Measurements from ENCODE around the gene TECPR2. TPM values are rescaled to one million over a fixed set of nuclear protein-coding genes. Genes with fewer than 3 reads are reported as not detected.
A peak's percentile ranks its signal among the peaks of the same experiment; 100 is the strongest.

The TECPR2 gene
- total RNA-seq, 1 donor from 2014 or later = 21.4 TPM

DNA sequence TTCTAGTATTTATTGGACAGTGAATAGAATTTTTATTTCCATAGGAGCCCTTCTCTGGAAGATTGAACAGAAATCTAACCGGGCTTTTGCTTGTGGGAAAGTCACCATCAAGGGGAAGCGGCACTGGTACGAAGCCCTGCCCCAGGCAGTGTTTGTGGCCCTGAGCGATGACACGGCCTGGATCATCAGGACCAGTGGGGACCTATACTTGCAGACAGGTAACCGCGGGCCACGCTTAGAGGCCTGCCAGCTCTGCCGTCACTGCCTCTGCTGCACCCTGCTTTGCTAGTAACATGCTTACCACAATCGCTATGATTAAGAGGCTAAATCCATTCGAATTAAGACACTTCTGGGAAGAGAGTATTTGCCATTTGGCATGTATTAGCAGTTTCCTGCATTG, 77.7 kb downstream of the TECPR2 start:
- DNase-seq = no peak
- H3K4me3 ChIP-seq = no peak overlapping the region
- ATAC-seq = no peak
- no peaks in the 10 kb centered on the region for H3K27me3 ChIP-seq
- intact Hi-C loops (cut with DNase I) = no loop called here
- peaks cover 57% of the 10 kb centered on the region for H3K36me3 ChIP-seq
- H3K4me1 ChIP-seq = no peaks in the 10 kb centered on the region
- H3K27ac ChIP-seq = no peak overlapping the region
- no peaks in the 10 kb centered on the region for H3K9me3 ChIP-seq
- TF ChIP-seq, protein P1, sequence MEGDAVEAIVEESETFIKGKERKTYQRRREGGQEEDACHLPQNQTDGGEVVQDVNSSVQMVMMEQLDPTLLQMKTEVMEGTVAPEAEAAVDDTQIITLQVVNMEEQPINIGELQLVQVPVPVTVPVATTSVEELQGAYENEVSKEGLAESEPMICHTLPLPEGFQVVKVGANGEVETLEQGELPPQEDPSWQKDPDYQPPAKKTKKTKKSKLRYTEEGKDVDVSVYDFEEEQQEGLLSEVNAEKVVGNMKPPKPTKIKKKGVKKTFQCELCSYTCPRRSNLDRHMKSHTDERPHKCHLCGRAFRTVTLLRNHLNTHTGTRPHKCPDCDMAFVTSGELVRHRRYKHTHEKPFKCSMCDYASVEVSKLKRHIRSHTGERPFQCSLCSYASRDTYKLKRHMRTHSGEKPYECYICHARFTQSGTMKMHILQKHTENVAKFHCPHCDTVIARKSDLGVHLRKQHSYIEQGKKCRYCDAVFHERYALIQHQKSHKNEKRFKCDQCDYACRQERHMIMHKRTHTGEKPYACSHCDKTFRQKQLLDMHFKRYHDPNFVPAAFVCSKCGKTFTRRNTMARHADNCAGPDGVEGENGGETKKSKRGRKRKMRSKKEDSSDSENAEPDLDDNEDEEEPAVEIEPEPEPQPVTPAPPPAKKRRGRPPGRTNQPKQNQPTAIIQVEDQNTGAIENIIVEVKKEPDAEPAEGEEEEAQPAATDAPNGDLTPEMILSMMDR (IDR thresholded peaks at IDR 0.05) = no peak

DNA sequence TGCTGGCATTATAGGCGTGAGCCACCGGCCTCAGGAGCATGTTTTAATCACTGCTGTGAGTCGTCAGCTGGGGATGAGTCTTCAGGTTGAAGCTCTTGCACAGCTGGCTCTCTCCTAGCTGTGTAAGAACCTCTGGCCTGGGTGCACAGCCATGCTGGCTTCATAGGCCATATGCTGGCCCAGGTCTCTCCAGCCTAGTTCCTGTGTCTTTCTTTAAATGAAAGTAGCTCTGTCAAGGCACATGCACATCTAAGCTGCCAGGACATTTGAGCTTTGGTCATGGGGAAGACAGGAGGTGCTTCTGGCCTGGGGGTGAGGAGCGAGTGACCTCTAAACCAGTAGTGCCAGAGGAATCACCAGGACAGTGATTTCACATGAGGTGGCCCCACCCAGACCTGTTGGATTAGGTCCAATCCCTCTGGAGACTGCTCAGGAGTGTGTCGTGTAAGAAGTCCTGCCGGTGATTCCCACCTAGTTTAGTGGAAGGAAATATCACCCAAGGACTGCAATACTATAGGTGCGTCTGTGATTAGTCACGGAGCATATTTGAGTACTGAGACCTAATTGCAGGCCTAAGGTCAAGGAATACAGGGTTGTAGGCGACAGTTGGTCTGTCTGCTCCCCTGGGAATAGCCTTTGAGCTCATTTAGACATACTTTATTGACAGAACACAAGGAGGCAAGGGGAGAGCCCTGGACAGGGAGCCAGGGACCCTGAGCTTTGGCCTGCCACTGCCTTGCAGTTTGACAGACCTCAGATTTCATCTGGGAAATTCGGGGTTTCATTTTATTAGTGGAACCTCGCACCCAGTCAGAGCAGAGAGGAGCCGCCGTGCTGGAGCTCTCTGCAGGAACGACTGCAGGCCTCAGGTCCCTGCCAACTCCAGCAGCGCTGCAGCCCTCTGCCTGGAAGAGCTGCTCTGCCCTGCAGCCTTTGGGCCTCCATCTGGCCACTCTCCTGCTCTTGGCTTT, 79.8 kb downstream of the TECPR2 start:
- DNase-seq = no peak
- Histone ChIP-seq H3K27ac (no peak overlapping the region), H3K4me1 (no peaks in the 10 kb centered on the region), H3K9me3 (no peaks in the 10 kb centered on the region), H3K4me3 (no peak overlapping the region), H3K27me3 (no peaks in the 10 kb centered on the region), H3K36me3 (peaks cover 77% of the 10 kb centered on the region)
- no peak for ATAC-seq
- intact Hi-C loops (cut with DNase I) = no loop called here
- TF ChIP-seq, protein P1 (IDR thresholded peaks at IDR 0.05) = no peak

DNA sequence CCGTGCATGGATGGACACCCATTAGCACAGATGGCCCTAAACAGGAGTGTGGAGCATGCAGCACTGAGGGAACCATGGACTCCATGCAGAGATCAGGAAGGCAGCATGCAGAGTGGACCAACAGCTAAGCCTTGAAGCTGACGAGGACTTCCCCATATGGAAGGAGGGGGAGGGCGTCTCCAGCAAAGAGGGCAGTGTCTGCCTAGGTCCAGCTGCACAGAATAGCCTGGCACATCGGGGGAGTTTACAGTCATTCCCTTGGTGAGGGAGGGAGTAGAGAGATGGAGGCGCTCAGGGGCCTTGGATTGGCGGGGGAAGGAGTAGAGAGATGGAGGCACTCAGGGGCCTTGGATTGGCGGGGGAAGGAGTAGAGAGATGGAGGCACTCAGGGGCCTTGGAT, 82.3 kb downstream of the TECPR2 start:
- no peaks in the 10 kb centered on the region for H3K27me3 ChIP-seq
- no peak overlapping the region for H3K4me3 ChIP-seq
- intact Hi-C loops (cut with DNase I) = no loop called here
- H3K4me1 ChIP-seq = no peaks in the 10 kb centered on the region
- TF ChIP-seq, protein P1 (IDR thresholded peaks at IDR 0.05) = no peak
- H3K27ac ChIP-seq = no peak overlapping the region
- no peaks in the 10 kb centered on the region for H3K9me3 ChIP-seq
- peaks cover 90% of the 10 kb centered on the region for H3K36me3 ChIP-seq
- ATAC-seq = peak; percentile 26
- no peak for DNase-seq

DNA sequence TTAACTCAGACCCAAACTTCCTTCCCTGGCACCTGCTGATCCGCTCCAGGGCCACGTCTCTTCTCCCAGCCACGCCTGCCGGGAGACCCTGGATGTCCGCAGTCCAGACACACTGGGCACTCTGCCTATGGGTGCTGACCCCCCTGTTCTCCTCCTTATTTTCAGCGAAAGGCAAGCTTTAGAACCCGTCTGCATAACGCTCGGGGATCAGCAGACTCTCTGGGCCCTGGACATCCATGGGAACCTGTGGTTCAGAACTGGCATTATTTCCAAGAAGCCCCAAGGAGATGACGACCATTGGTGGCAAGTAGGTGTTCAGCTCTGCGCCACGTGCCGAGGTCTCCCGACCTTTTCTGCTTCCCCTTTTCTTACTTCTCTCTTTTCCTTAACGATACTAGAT, 82.9 kb downstream of the TECPR2 start:
- TF ChIP-seq, protein P1 (IDR thresholded peaks at IDR 0.05) = no peak
- no peak for DNase-seq
- intact Hi-C loops (cut with DNase I) = no loop called here
- Histone ChIP-seq H3K4me3 (no peak overlapping the region), H3K27me3 (no peaks in the 10 kb centered on the region), H3K9me3 (no peaks in the 10 kb centered on the region), H3K27ac (no peak overlapping the region), H3K36me3 (peaks cover 90% of the 10 kb centered on the region), H3K4me1 (no peaks in the 10 kb centered on the region)
- no peak for ATAC-seq

DNA sequence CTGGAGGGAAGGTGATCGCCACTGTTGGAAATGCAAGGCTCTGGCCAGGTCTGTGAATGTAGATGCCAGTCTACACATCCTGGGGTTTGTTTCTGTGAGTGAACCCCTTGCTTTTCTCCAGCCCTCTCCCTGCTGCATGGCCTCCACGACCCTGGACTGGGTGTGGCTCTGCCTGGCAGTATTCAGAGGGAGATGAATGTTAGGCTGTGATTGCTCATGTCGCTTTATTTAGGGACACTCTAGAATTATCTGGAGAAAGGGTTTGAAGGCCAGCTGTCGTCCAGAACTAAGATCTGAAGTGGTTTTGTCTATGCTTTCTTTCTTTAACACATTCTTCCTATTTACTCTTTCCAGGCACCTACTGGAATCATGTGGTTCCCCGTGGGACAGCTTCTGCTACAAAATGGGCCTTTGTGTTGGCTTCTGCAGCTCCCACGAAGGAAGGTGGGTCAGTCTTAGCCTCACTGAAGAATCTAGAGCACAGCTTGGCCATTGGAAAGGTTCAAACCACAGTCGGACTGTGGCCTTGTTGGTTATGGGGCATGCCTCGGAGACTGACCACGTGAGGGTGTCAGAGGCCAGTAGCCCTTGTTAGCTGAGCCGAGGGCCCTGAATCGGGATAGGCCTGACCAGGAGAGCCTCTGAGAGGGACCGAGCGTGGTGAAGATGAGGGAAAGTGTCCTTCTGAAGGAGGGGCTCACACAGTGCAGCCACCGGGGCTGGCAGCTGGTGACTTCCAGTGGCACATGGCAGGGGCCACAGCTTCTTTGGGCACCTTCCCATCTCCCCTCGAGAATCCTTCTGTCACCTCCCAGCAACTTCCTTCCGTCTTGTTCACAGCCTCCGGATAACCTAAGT, 87.7 kb downstream of the TECPR2 start:
- intact Hi-C loops (cut with DNase I) = no loop called here
- TF ChIP-seq, protein P1 (IDR thresholded peaks at IDR 0.05) = no peak
- no peaks in the 10 kb centered on the region for H3K9me3 ChIP-seq
- DNase-seq (no peak), ATAC-seq (no peak)
- H3K4me3 ChIP-seq = no peak overlapping the region
- peaks cover 77% of the 10 kb centered on the region for H3K36me3 ChIP-seq
- H3K27ac ChIP-seq = no peak overlapping the region
- no peaks in the 10 kb centered on the region for H3K27me3 ChIP-seq
- no peaks in the 10 kb centered on the region for H3K4me1 ChIP-seq

Data from upper lobe of right lung (tissue), 1 donor.